ENCODE measurements around the gene ADM2.

DNA sequence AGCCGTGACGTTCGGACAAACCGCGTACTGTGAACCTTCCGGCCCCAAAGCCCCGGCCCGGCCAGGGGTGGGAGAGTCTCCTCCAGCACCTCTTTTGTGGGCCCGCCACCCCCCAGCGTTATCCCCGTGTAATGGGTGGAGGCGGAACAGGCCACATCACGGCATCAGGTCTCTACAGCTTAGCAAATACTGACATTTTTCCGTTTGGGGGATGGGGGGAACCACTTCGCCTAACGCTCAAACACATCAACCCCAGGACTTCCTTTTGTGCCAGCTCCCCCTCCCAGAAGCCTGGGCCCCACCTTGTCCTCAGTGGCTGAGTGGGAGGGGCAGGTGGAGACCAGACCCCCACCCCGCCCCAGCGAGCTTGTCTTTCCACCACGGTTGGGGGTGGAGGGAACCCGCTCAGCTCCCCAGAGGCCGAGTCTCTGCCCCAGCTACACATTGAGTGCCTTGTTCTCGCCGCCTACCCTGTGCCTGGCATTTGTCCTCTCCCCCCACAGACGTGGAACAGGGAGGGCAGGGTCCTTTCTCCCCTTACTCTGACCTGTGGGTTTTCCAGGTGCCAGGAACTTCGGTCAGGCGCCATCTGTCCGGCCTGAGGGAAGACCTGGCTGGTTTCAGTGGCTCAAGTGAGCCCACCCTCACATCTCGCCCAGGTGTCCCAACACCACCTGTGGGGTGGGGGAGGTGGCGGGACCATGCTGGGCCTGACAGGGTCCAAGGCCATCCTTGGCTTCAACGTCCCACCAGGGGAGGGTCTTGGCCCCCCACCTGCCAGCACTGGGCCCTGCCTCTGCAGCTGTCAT, 36.1 kb upstream of the ADM2 start:
- no peak for TF ChIP-seq EZH2 (IDR thresholded peaks at IDR 0.05)
- no peak; the same call in 1 of the 2 replicates for TF ChIP-seq POLR2AphosphoS5 (IDR thresholded peaks at IDR 0.05; ENCODE audit: borderline replicate concordance, low read depth, low read length)

Data from SK-N-MC (cell line).